Embryonic facial prominence (tissue), 1 donor: ENCODE data around the gene SRCIN1.
"Not testable (repeated sequence)": the region's sequence is repeated elsewhere in the genome, so short reads cannot be mapped to it uniquely, and the experiment has no call there.

Experiments used
- DNase-seq: peaks from one replicate; pipeline ENCODE4 v3.0.0-alpha.2; 2016; ENCODE audit errors: extremely low spot score

SRCIN1 gene

DNA sequence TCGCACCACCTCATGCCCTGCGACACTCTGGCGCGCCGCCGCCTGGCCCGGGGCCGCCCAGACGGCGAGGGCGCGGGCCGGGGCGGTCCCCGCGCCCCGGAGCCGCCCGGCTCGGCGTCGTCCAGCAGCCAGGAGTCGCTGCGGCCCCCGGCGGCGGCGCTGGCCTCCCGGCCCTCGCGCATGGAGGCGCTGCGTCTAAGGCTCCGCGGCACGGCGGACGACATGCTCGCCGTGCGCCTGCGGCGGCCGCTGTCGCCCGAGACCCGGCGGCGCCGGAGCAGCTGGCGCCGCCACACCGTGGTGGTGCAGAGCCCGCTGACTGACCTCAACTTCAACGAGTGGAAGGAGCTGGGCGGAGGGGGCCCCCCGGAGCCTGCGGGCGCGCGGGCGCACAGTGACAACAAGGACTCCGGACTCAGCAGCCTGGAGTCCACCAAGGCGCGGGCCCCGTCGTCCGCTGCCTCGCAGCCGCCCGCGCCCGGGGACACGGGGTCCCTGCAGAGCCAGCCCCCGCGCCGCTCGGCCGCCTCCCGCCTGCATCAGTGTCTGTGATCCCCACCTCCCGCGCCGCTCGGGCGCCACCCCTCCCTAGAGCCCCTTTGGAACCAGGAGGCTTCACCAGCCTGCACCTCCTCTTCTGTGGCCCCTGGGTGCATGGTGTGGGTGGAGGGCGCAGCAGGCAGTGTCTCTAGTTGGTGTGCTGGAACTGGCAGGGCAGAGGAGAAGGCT lies 95.2 kb downstream of the SRCIN1 start:
- DNase-seq = no peak

DNA sequence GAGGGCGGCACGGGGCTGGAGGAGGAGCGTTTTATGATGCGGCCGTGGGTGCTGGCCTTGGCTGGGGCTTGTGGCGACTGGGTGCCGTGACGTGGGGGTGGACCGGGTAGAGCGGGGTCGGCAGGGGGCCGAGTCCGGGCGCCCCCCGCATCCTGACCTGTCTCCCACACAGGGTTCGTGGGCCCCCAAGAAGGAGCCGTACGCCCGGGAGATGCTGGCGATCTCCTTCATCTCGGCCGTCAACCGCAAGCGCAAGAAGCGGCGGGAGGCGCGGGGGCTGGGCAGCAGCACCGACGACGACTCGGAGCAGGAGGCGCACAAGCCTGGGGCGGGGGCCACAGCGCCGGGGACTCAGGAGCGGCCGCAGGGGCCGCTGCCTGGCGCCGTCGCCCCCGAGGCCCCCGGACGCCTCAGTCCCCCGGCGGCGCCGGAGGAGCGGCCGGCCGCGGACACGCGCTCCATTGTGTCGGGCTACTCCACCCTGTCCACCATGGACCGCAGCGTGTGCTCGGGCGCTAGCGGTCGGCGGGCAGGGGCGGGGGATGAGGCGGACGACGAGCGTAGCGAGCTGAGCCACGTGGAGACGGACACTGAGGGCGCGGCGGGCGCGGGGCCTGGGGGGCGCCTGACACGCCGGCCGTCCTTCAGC lies 95.9 kb downstream of the SRCIN1 start:
- no peak for DNase-seq

DNA sequence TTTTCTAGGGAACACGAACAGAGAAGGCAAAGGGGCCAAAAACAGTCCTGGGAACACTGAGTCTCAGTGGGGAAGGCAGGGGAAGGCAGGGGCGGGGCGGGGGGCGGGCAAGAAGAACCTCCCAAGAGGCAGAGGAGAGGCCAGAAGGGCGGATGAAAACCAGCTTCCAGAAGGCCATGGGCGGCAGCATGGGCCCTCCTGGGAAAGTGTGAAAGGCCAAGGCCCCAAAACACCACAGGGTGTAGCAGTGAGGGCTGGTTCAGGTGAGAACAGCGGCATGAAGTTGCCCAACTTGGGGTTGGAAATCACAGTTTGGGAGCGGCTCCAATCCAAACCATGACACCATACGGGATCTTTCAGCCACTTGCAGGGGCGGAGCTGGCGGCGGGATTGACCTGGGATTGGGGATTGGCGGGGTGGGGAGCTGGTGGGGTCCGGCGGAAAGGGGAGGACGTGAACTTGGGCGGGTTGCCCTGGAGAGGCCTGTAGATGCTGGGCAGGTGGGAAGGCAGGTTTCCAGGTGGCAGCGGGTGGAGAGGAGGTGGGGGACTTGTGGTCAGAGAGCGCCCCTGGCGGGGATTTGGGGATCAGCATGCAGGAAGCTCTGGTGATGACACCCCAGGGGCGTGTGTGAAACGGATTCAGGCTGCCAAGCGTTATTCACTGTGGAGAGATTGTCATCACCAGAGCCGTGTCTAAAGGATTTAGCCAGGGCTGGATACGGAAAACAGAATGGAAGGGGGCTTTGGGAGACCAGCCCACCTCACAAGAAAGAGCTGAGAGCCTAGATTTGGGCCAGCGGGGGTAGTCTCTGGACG lies 96.6 kb downstream of the SRCIN1 start:
- DNase-seq = peak; percentile 80

DNA sequence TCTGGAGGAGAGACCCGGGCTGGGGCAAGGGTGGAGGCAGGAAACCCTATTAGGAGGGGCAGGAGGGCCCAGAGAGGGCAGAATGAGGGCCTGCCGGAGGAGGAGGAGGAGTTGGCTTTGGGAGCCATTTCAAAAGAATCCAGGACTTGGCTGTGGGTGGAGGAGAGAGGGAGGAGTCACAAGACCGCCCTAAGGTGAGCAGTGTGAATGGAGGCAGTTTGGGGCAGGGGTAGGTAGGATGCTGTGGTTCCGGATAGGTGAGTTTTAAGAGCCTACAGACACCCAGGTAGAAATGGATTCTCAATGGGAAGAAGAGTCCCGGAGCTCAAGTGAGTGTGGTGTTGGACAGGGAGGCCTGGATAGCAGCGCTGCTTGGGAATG lies 97.2 kb downstream of the SRCIN1 start:
- DNase-seq = no peak

DNA sequence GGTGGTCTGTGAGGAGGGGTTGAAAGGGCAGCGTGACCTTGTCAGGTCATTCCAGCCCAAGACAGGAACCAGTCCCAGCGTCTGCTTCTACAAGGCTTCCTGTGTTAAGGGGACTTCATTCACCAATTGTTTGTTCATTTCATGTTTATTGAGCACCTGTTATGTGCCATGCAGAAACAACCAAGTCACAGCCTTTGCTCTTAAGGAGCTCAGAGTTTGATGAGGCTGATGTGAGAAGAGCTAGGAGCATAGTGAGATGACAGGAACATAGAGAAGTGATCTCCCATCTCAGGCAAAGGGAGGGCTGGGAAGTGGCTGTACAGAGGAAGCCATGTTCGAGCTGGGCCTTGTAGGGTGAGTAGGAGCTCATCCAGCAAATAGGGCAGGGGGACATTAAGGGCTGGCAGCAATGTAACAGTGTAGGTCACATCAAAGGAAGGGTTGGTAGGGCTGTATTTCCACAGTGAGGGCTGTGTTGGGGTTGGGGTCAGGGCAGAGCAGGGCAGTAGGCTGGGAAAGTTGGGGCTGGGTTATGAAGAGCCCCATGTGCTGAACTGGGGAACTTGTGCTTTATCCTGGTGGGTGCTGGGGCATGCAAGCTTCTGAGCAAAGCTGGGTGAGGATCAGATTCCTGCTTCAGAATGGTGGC lies 97.7 kb downstream of the SRCIN1 start:
- no peak for DNase-seq

DNA sequence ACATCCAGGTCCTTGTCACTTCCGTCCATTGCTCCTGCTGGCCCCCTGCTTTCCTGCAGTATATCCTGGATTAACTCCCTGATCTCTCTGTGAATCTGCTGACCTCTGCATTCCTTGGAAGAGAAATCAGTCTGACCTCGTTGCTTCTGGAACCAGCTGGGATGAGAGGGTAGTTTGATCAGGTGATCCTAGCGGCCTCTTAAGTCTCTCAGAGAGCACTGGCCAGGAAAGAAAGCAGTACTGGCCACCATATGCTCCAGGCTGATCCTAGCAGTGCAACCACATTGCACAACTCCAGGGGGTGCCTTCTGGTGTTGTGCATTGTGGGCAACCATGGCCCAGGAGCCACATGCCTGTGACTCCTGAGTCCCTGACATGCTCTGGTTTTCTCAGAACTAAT lies 98.3 kb downstream of the SRCIN1 start:
- DNase-seq = no peak

DNA sequence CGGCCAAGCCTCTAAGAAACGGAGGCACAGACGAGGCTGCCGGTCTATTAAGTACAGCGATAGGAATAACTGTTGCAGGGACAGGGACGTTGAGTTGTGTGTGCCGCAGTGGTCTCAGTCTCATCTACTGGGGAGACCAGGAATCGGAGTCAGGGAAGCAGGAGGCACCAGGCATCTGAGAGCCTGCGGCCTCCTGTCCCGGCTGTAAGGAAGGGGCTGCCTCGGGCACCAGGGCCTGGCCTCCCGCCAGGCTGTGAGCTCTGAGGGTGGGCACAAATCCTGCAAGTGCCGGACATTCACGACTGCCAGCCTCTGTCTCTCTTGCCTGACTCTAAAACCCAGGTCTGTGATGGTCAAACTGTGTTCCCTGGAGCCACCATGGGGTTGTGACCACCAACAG lies 101.5 kb downstream of the SRCIN1 start:
- DNase-seq = no peak

DNA sequence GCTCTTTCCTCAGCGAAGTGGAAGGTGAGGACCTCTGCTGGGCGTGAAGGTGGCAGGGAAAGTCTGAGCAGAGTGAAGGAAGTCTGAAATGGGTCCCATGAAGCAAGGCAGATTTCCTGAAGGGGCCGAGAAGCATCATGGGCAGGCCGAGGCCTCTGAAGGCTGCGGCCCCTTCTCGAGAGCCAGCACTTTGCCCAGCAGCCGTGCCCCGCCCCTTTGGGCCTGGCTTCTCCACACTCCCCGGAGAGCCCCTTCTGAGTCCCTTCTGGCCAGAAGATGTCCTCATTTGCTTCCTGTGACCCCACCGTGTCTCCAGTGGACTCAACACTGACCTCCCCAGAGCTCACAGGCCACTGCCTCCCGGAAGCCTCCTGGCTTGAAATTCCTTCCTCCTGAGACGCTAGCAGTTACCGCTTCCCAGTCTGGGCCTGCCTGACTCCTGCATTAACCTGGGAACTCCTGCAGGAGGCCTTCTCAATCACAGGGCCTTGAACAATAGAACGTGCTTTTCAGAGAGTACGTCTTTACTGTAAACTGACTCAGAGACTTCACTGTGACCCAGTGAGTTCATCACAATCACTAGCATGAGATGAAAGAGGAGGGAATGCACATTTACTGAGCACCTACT lies 102.4 kb downstream of the SRCIN1 start:
- not testable (repeated sequence) for DNase-seq

DNA sequence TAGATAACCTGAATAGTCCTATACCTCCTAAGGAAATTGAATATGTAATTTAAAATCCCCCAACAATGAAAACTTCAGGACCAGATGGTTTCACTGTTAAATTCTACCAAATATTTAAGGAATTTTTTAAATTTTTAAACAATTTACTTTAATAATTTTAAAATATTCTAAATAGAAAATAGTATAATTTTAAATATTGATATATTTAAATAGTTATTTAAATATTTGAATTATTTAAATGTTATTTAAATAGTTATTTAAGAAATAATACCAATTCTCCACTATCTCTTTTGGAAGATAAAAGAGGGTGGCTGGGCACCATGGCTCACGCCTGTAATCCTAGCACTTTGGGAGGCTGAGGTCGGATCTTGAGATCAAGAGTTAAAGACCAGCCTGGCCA lies 104.0 kb downstream of the SRCIN1 start:
- not testable (repeated sequence) for DNase-seq

DNA sequence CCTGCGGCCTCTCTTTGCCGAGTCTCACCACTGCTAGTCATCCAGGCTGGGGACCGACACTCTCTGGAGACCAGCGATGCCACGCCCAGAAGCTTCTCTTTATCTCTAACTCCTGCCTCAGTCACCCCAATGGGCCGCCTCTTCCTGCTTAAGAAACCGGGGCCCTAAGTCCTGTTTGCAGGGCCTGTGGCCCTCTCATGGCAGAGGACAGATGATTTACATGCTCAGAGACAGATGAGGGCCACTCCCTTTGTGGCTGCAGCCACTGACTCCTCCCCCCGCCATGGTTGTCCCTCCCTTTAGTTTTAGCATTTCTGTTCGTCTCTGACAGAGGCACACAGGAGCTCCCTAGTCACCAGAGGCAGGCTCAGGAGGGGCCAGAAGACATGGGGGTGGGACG lies 106.5 kb downstream of the SRCIN1 start:
- DNase-seq = not testable (repeated sequence)

DNA sequence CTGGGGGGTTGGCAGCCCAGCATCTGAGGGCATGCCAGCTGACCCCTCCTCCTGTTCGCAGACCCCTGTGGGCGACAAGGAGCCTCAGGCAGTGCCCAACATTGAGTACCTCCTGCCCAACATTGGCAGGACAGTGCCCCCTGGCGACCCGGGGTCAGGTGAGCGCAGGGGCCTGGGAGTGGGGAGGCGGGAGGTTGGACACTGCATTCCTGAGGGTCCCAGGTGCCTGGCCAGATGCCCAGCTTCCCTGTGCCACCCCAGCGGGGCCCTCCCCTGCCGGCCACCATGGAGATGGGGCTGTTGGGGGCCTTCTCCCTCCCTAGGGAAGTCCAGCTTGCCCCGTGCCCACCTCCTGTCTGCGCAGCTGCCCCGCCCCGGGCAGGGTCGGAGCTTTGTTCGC lies 107.4 kb downstream of the SRCIN1 start:
- no peak for DNase-seq

DNA sequence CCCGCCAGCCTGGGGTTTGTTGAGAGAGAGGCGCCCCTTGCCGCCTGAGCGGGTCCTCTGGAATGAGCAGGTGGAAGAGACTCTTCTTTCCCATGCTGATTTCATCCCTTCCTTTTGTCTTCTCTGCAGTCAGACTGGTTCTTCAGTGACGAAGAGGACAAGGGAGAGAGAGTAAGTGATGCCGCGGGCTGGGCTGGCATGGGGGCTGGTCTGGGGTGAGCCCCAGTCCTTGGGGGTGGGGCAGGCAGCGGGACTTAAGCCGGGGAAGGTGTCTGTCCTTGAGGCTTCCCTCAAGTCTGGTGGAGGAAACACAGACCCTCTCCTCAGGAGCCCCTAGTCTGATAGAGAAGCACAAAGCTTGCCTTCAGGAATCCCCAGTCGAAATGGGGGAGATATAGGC lies 108.1 kb downstream of the SRCIN1 start:
- not testable (repeated sequence) for DNase-seq

DNA sequence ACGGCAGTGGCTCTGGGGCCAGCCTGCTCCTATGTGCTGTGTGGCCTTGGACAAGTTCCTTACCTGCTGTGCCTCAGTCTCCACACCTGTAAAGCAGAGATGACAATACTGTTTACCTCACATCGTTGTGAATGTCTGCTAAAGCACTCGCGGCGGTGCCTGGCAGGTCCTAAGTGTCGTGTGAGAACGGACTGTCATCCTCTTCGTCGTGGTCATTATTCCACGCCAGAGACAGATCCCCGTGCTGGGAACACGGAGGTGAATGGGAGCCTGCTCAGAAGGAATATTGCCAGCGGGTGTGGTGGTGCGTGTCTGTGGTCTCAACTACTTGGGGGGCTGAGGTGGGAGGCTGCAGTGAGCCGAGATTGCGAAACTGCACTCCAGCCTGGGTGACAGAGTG lies 111.6 kb downstream of the SRCIN1 start:
- DNase-seq = not testable (repeated sequence)

DNA sequence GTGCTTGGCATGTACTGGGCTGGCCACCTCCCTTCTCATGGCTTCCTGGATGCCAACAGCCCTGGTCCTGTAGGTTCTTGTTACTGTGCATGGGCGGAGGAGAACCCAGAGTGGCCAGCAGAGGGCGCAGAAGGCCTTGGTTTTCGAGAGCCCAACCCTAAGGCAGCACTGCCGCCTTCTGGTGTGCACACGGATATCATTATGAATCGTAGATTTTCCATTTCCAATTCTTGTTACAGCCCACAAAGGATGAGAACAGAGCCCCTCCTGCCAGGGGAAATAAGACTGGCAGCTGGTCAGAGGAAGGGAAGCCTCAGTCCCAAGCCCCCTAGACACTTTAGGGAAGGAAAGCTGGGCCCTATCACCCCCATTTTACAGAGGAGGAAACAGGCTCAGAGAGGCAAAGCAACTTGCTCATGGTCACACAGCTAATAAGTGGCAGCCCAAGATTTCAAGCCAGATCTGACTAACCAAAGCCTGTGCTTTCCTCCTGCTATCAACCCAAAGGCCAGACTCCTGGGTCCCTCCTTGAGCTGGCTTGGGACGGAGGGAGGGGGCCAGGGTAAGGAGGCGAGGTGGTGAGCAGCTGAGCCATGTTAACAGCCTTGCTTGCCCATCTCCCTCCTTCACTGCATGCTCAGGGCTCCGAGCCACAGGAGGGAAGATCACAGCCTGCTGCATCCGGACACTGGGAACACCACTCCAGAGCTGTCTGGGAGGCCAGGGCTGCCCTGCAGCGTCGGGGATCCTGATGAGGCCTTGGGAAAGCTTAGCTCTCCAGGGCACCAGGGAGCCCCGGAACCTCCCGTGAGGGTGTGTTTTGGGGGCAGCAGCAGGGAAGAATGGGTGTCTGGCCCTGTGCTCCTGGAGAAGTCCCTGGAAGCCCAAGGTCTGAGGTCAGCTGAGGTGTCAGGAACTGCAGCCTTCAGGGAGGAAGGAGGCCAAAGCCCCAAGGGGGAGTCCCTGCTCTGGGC lies 113.4 kb downstream of the SRCIN1 start:
- DNase-seq = peak; percentile 66

DNA sequence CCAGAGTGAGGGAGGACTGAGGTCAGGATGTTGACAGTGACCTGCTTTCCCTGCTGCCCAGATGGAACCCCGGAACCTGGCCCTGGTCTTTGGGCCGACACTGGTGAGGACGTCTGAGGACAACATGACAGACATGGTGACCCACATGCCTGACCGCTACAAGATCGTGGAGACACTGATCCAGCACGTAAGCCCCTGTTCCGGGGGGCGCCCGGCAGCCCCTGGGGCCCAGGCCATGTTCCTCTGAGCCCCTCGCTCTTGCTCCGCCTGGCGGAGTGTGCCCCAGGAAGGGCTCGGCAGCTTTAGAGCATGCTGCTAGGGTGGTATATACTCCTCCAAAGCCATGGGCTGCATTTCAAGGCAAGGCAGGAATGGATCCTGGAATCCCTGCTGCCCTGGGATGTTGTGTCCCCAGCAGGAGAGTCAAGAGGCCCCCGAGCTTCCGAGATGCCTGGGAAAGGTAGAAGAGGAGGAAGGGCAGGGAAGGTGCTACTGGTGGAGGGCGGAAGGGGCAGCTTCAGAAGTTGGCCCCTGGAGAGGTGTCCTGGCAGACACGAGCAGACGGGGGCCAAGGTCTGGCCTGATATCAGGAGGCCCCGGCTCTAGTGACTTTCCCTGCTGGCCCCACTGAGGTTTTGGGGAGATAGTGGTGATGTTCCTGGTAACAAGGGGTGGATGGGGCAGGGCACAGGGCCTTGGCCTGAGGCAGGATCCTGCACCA lies 114.2 kb downstream of the SRCIN1 start:
- DNase-seq = not testable (repeated sequence)

DNA sequence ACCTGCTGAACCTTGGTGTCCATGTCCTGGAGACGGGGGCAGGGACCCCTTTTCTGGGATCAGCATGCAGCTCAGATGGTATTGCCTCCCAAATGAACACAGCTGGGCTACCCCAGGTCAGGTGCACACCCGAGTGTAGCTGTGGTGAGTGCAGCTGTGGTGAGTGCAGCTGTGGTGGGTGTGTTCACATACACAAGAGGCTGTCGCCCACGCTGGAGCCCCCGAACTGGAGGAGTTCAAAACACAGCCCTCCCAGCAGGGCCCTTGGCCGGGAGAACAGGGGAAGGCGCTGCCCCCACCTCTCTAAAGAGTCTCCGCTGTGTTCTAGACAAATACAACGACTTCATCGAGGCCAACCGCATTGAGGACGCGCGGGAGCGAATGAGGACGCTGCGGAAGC lies 116.0 kb downstream of the SRCIN1 start:
- not testable (repeated sequence) for DNase-seq

DNA sequence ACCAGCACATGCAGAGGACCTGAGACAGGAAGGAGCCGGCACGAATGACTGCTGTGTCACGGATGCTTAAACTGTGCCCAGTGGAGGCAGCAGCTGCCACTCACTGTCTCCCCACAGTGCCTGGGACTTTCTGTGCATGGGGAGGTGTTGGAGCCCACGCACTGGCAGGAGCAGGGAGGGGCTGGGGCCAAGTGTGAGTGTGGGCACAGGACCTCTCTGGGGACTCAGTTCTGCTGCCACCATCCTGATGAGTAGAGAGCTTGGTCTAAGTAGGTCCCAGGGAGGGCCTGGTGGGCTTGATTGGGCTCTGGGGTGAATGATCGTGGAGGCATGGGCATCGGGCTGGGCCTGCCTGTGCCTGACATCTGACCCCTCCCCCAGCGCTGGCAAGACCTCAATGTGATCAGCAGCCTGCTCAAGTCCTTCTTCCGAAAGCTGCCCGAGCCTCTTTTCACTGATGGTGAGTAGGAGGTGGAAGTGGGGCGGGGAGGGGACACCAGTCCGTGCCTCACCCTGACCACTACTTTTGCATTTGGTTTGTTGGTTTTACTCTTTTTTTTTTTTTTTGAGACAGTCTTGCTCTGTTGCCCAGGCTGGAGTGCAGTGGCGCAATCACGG lies 120.0 kb downstream of the SRCIN1 start:
- not testable (repeated sequence) for DNase-seq

DNA sequence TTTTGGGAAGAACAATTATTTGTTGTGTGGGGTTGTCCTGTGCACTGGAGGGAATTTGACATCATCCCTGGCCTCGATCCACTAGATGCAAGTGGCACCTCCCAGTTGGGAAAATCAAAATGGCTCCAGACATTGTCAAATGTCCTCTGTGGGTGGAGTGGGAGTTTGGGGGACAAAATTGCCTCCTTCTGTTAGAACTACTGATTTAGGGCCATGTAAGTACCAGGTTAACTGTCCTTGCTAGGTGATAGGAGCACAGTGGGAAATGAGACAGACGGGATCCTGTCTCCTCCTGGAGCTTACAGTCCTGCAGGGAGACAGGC lies 120.6 kb downstream of the SRCIN1 start:
- DNase-seq = no peak
